HEK293 (cell line): ENCODE measurements around the gene LAMB1.

Experiments used
- GLI2 ChIP-seq: fragments of 450-650 bp; formaldehyde crosslinking; IDR thresholded peaks from 2 replicates; pipeline ENCODE4; 2017; ENCODE audit warnings: missing biosample characterization, missing genetic modification characterization, low read depth, borderline replicate concordance
- HIC1 ChIP-seq: fragments of 450-650 bp; formaldehyde crosslinking; IDR thresholded peaks from 2 replicates; pipeline ENCODE4 v1.5.1; 2016; ENCODE audit warnings: missing biosample characterization, missing genetic modification characterization
- HOXA7 ChIP-seq: sonication (generic); formaldehyde crosslinking; IDR thresholded peaks from 2 replicates; pipeline ENCODE4 v1.8.1; 2022; ENCODE audit warnings: missing genetic modification reagents, borderline replicate concordance
- KLF16 ChIP-seq: fragments of 450-650 bp; formaldehyde crosslinking; IDR thresholded peaks from 2 replicates; pipeline ENCODE4 v1.5.1; 2017; ENCODE audit warnings: missing biosample characterization, missing genetic modification characterization
- KLF9 ChIP-seq: fragments of 450-650 bp; formaldehyde crosslinking; IDR thresholded peaks from 2 replicates; pipeline ENCODE4 v1.5.1; 2016; ENCODE audit warnings: missing biosample characterization, missing genetic modification characterization, low read depth
- MYNN ChIP-seq: fragments of 450-650 bp; formaldehyde crosslinking; IDR thresholded peaks from 2 replicates; pipeline ENCODE4 v1.5.1; 2016; ENCODE audit warnings: missing biosample characterization, missing genetic modification characterization, borderline replicate concordance
- MZF1 ChIP-seq: fragments of 450-650 bp; formaldehyde crosslinking; IDR thresholded peaks from 2 replicates; pipeline ENCODE4 v1.5.1; 2017; ENCODE audit warnings: missing biosample characterization, missing genetic modification characterization, borderline replicate concordance
- YY2 ChIP-seq: fragments of 450-650 bp; formaldehyde crosslinking; IDR thresholded peaks from 2 replicates; pipeline ENCODE4 v1.5.1; 2016; ENCODE audit warnings: missing biosample characterization, missing genetic modification characterization
- ZBTB1 ChIP-seq: fragments of 450-650 bp; formaldehyde crosslinking; IDR thresholded peaks from 2 replicates; pipeline ENCODE4 v1.5.1; 2016; ENCODE audit warnings: missing biosample characterization, missing genetic modification characterization
- ZBTB10 ChIP-seq: fragments of 450-650 bp; formaldehyde crosslinking; IDR thresholded peaks from 2 replicates; pipeline ENCODE4 v1.5.1; 2016; ENCODE audit warnings: missing biosample characterization, missing genetic modification characterization
- ZBTB20 ChIP-seq: fragments of 450-650 bp; formaldehyde crosslinking; IDR thresholded peaks from 2 replicates; pipeline ENCODE4 v1.5.1; 2016; ENCODE audit warnings: missing biosample characterization, missing genetic modification characterization
- ZBTB6 ChIP-seq: fragments of 450-650 bp; formaldehyde crosslinking; IDR thresholded peaks from 2 replicates; pipeline ENCODE4 v1.5.1; 2017; ENCODE audit warnings: missing biosample characterization, missing genetic modification characterization
- ZIC2 ChIP-seq: fragments of 450-650 bp; formaldehyde crosslinking; IDR thresholded peaks from 2 replicates; pipeline ENCODE4 v1.5.1; 2016; ENCODE audit warnings: missing biosample characterization, missing genetic modification characterization
- ZNF114 ChIP-seq: fragments of 450-650 bp; formaldehyde crosslinking; IDR thresholded peaks from 2 replicates; pipeline ENCODE4 v1.5.0; 2017; ENCODE audit warnings: missing biosample characterization, missing genetic modification characterization
- ZNF148 ChIP-seq: fragments of 450-650 bp; formaldehyde crosslinking; IDR thresholded peaks from 2 replicates; pipeline ENCODE4 v1.5.0; 2017; ENCODE audit warnings: missing biosample characterization, missing genetic modification characterization, borderline replicate concordance
- ZNF223 ChIP-seq: fragments of 450-650 bp; formaldehyde crosslinking; IDR thresholded peaks from 2 replicates; pipeline ENCODE4 v1.5.1; 2016; ENCODE audit warnings: missing biosample characterization, missing genetic modification characterization
- ZNF23 ChIP-seq: fragments of 450-650 bp; formaldehyde crosslinking; IDR thresholded peaks from 2 replicates; pipeline ENCODE4 v1.5.1; 2016; ENCODE audit warnings: missing biosample characterization, missing genetic modification characterization, borderline replicate concordance
- ZNF391 ChIP-seq: fragments of 450-650 bp; formaldehyde crosslinking; IDR thresholded peaks from 2 replicates; pipeline ENCODE4 v1.5.1; 2016; ENCODE audit warnings: low read depth, missing biosample characterization, missing genetic modification characterization, borderline replicate concordance
- ZNF423 ChIP-seq: fragments of 450-650 bp; formaldehyde crosslinking; IDR thresholded peaks from 2 replicates; pipeline ENCODE4 v1.5.1; 2016; ENCODE audit warnings: missing biosample characterization, missing genetic modification characterization
- ZNF426 ChIP-seq: fragments of 450-650 bp; formaldehyde crosslinking; IDR thresholded peaks from 2 replicates; pipeline ENCODE4 v1.5.1; 2017; ENCODE audit warnings: missing biosample characterization, missing genetic modification characterization, mild to moderate bottlenecking, inconsistent platforms, moderate library complexity
- ZNF48 ChIP-seq: fragments of 450-650 bp; formaldehyde crosslinking; IDR thresholded peaks from 2 replicates; pipeline ENCODE4 v1.5.1; 2016; ENCODE audit warnings: missing biosample characterization, missing genetic modification characterization
- ZNF521 ChIP-seq: fragments of 450-650 bp; formaldehyde crosslinking; IDR thresholded peaks from 2 replicates; pipeline ENCODE4 v1.5.1; 2017; ENCODE audit warnings: missing biosample characterization, mild to moderate bottlenecking, missing genetic modification characterization
- ZNF610 ChIP-seq: fragments of 450-650 bp; formaldehyde crosslinking; IDR thresholded peaks from 2 replicates; pipeline ENCODE4 v1.5.1; 2016; ENCODE audit warnings: missing biosample characterization, missing genetic modification characterization, borderline replicate concordance
- ZNF629 ChIP-seq: fragments of 450-650 bp; formaldehyde crosslinking; IDR thresholded peaks from 2 replicates; pipeline ENCODE4 v1.5.1; 2017; ENCODE audit warnings: missing biosample characterization, missing genetic modification characterization
- ZNF660 ChIP-seq: fragments of 450-650 bp; IDR thresholded peaks from 2 replicates; pipeline ENCODE4 v1.5.1; 2018; ENCODE audit warnings: missing biosample characterization, mild to moderate bottlenecking, missing genetic modification characterization
- ZNF692 ChIP-seq: fragments of 450-650 bp; formaldehyde crosslinking; IDR thresholded peaks from 2 replicates; pipeline ENCODE4 v1.5.1; 2016; ENCODE audit warnings: missing biosample characterization, missing genetic modification characterization
- ZSCAN30 ChIP-seq: fragments of 450-650 bp; IDR thresholded peaks from 2 replicates; pipeline ENCODE4 v1.5.1; 2018; ENCODE audit warnings: missing biosample characterization, mild to moderate bottlenecking, missing genetic modification characterization, moderate library complexity
- ZSCAN5A ChIP-seq: fragments of 450-650 bp; formaldehyde crosslinking; IDR thresholded peaks from 2 replicates; pipeline ENCODE4 v1.5.1; 2016; ENCODE audit warnings: missing biosample characterization, missing genetic modification characterization

Gene LAMB1

GRCh38 chr7:108016841-108017775 is 14.1 kb upstream of the LAMB1 start (continued):
- TF ChIP-seq ZSCAN5A (tag by site-specific recombination) (no peak), HOXA7 (no peak), MYNN (tag by site-specific recombination) (no peak), GLI2 (tag by site-specific recombination) (no peak), ZNF692 (no peak), ZNF660 (no peak), ZBTB20 (tag by site-specific recombination) (no peak), ZNF48 (tag by site-specific recombination) (no peak), ZNF114 (tag by site-specific recombination) (no peak), ZNF521 (tag by site-specific recombination) (no peak), ZNF426 (no peak), ZBTB1 (tag by site-specific recombination) (no peak), ZSCAN30 (tag by site-specific recombination) (peak; percentile 55; the same call in 1 of the 2 replicates), HIC1 (0 out of 2 replicates have a peak, but pooled peaks have one; percentile 8), ZBTB10 (tag by site-specific recombination) (no peak), ZNF23 (no peak), ZNF223 (tag by site-specific recombination) (no peak), KLF9 (tag by site-specific recombination) (no peak), ZBTB6 (tag by site-specific recombination) (no peak; the same call in 1 of the 2 replicates), ZNF391 (no peak), YY2 (tag by site-specific recombination) (no peak), ZIC2 (peak; percentile 77), ZNF148 (tag by site-specific recombination) (no peak), KLF16 (tag by site-specific recombination) (no peak), ZNF423 (tag by site-specific recombination) (0 out of 2 replicates have a peak, but pooled peaks have one; percentile 57), MZF1 (tag by site-specific recombination) (no peak), ZNF629 (tag by site-specific recombination) (no peak), ZNF610 (tag by site-specific recombination) (no peak)
